WTC11 (cell line): ENCODE data around the gene HCST. TPM values are rescaled to one million over a fixed set of nuclear protein-coding genes. Genes with fewer than 3 reads are reported as not detected.

Source experiments
- ATF6 ChIP-seq: sonication (generic); formaldehyde crosslinking; IDR thresholded peaks from 2 replicates; pipeline ENCODE4 v1.8.1; 2023; ENCODE audit warnings: mild to moderate bottlenecking, missing genetic modification reagents
- CREB1 ChIP-seq: sonication (generic); formaldehyde crosslinking; IDR thresholded peaks from 2 replicates; pipeline ENCODE4 v1.8.0; 2023; ENCODE audit warnings: mild to moderate bottlenecking, missing genetic modification reagents
- EMX1 ChIP-seq: fragments of 250-450 bp; sonication (Bioruptor Pico); IDR thresholded peaks from 2 replicates; pipeline ENCODE4 v1.8.0; 2021; ENCODE audit warnings: mild to moderate bottlenecking
- ESRRA ChIP-seq: sonication (generic); formaldehyde crosslinking; IDR thresholded peaks from 2 replicates; pipeline ENCODE4 v1.8.1; 2022; ENCODE audit warnings: mild to moderate bottlenecking, missing genetic modification reagents, borderline replicate concordance
- ETV6 ChIP-seq: sonication (generic); formaldehyde crosslinking; IDR thresholded peaks from 2 replicates; pipeline ENCODE4 v1.8.1; 2022; ENCODE audit warnings: mild to moderate bottlenecking, missing genetic modification reagents
- FOXK1 ChIP-seq: sonication (generic); formaldehyde crosslinking; IDR thresholded peaks from 2 replicates; pipeline ENCODE4 v1.8.0; 2022; ENCODE audit warnings: mild to moderate bottlenecking, moderate library complexity, missing genetic modification reagents
- FOXP1 ChIP-seq: sonication (generic); formaldehyde crosslinking; IDR thresholded peaks from 2 replicates; pipeline ENCODE4 v1.8.0; 2022; ENCODE audit warnings: missing genetic modification reagents, mild to moderate bottlenecking, moderate library complexity, borderline replicate concordance
- GABPB1 ChIP-seq: sonication (generic); formaldehyde crosslinking; IDR thresholded peaks from 2 replicates; pipeline ENCODE4 v1.8.1; 2023; ENCODE audit warnings: mild to moderate bottlenecking, missing genetic modification reagents
- HMGXB4 ChIP-seq: sonication (generic); formaldehyde crosslinking; IDR thresholded peaks from 2 replicates; pipeline ENCODE4 v1.8.1; 2023; ENCODE audit warnings: mild to moderate bottlenecking, moderate library complexity, missing genetic modification reagents
- MXD4 ChIP-seq: fragments of 250-450 bp; sonication (Bioruptor Pico); IDR thresholded peaks from 2 replicates; pipeline ENCODE4 v1.8.0; 2021; ENCODE audit warnings: mild to moderate bottlenecking, moderate library complexity, borderline replicate concordance
- MYBL2 ChIP-seq: sonication (generic); formaldehyde crosslinking; IDR thresholded peaks from 2 replicates; pipeline ENCODE4 v1.8.1; 2023; ENCODE audit warnings: mild to moderate bottlenecking, moderate library complexity, missing genetic modification reagents
- PRDM15 ChIP-seq: sonication (generic); formaldehyde crosslinking; IDR thresholded peaks from 2 replicates; pipeline ENCODE4 v1.8.0; 2022; ENCODE audit warnings: missing genetic modification reagents
- PREB ChIP-seq: sonication (generic); formaldehyde crosslinking; IDR thresholded peaks from 2 replicates; pipeline ENCODE4 v1.8.1; 2022; ENCODE audit warnings: mild to moderate bottlenecking, missing genetic modification reagents, moderate library complexity, borderline replicate concordance
- PRRX2 ChIP-seq: fragments of 250-450 bp; sonication (Bioruptor Pico); IDR thresholded peaks from 2 replicates; pipeline ENCODE4 v1.8.0; 2021; ENCODE audit warnings: mild to moderate bottlenecking
- RELA ChIP-seq: sonication (generic); formaldehyde crosslinking; IDR thresholded peaks from 2 replicates; pipeline ENCODE4 v1.8.1; 2022; ENCODE audit warnings: missing genetic modification reagents, mild to moderate bottlenecking, borderline replicate concordance
- TCF7 ChIP-seq: sonication (generic); formaldehyde crosslinking; IDR thresholded peaks from 2 replicates; pipeline ENCODE4 v1.8.0; 2022; ENCODE audit warnings: mild to moderate bottlenecking, low read depth, missing genetic modification reagents, moderate library complexity
- TEAD1 ChIP-seq: sonication (generic); formaldehyde crosslinking; IDR thresholded peaks from 2 replicates; pipeline ENCODE4 v1.8.0; 2022; ENCODE audit warnings: mild to moderate bottlenecking, missing genetic modification reagents
- ZMAT4 ChIP-seq: fragments of 250-450 bp; sonication (Bioruptor Pico); IDR thresholded peaks from 2 replicates; pipeline ENCODE4 v1.9.0; 2021; ENCODE audit warnings: mild to moderate bottlenecking
- ZNF423 ChIP-seq: fragments of 250-450 bp; sonication (Bioruptor Pico); IDR thresholded peaks from 2 replicates; pipeline ENCODE4 v2.1.2; 2022; ENCODE audit warnings: mild to moderate bottlenecking, moderate library complexity
- ZNF671 ChIP-seq: fragments of 250-450 bp; sonication (Bioruptor Pico); IDR thresholded peaks from 2 replicates; pipeline ENCODE4 v1.8.0; 2021; ENCODE audit warnings: mild to moderate bottlenecking
- total RNA-seq: library from RNA; stranded (reverse); gene quantifications from 3 replicates; pipeline ENCODE4 v1.2.3, GENCODE V29; 2021
- TF ChIP-seq, protein P1 (sequence below): sonication (generic); formaldehyde crosslinking; IDR thresholded peaks from 2 replicates; pipeline ENCODE4 v1.8.0; 2023; ENCODE audit warnings: missing genetic modification reagents, mild to moderate bottlenecking, borderline replicate concordance
- TF ChIP-seq, protein P2 (sequence below): sonication (generic); formaldehyde crosslinking; IDR thresholded peaks from 2 replicates; pipeline ENCODE4 v1.8.0; 2022; ENCODE audit warnings: mild to moderate bottlenecking, missing genetic modification reagents
- TF ChIP-seq, protein P3 (sequence below): sonication (generic); formaldehyde crosslinking; IDR thresholded peaks from 2 replicates; pipeline ENCODE4 v1.8.1; 2023; ENCODE audit warnings: mild to moderate bottlenecking, missing genetic modification reagents, moderate library complexity

The HCST gene
- total RNA-seq, 1 experiment from 2014 or later, result 1.9 TPM

- TF ChIP-seq, protein P1, sequence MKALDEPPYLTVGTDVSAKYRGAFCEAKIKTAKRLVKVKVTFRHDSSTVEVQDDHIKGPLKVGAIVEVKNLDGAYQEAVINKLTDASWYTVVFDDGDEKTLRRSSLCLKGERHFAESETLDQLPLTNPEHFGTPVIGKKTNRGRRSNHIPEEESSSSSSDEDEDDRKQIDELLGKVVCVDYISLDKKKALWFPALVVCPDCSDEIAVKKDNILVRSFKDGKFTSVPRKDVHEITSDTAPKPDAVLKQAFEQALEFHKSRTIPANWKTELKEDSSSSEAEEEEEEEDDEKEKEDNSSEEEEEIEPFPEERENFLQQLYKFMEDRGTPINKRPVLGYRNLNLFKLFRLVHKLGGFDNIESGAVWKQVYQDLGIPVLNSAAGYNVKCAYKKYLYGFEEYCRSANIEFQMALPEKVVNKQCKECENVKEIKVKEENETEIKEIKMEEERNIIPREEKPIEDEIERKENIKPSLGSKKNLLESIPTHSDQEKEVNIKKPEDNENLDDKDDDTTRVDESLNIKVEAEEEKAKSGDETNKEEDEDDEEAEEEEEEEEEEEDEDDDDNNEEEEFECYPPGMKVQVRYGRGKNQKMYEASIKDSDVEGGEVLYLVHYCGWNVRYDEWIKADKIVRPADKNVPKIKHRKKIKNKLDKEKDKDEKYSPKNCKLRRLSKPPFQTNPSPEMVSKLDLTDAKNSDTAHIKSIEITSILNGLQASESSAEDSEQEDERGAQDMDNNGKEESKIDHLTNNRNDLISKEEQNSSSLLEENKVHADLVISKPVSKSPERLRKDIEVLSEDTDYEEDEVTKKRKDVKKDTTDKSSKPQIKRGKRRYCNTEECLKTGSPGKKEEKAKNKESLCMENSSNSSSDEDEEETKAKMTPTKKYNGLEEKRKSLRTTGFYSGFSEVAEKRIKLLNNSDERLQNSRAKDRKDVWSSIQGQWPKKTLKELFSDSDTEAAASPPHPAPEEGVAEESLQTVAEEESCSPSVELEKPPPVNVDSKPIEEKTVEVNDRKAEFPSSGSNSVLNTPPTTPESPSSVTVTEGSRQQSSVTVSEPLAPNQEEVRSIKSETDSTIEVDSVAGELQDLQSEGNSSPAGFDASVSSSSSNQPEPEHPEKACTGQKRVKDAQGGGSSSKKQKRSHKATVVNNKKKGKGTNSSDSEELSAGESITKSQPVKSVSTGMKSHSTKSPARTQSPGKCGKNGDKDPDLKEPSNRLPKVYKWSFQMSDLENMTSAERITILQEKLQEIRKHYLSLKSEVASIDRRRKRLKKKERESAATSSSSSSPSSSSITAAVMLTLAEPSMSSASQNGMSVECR (CRISPR knock-in tag), result peak; percentile 20; the same call in 1 of the 2 replicates
- TF ChIP-seq FOXP1 (CRISPR knock-in tag) (no peak; the same call in 1 of the 2 replicates), ZNF423 (CRISPR knock-in tag) (no peak), PRRX2 (CRISPR knock-in tag) (no peak), RELA (CRISPR knock-in tag) (no peak), MYBL2 (CRISPR knock-in tag) (peak; percentile 68; the same call in 1 of the 2 replicates), PREB (no peak), PRDM15 (no peak), ATF6 (CRISPR knock-in tag) (no peak), CREB1 (CRISPR knock-in tag) (no peak), EMX1 (CRISPR knock-in tag) (no peak), MXD4 (CRISPR knock-in tag) (no peak), TCF7 (CRISPR knock-in tag) (no peak), FOXK1 (CRISPR knock-in tag) (peak; percentile 65; the same call in 1 of the 2 replicates), TEAD1 (CRISPR knock-in tag) (peak; percentile 88), ZMAT4 (no peak), HMGXB4 (CRISPR knock-in tag) (0 out of 2 replicates have a peak, but pooled peaks have one; percentile 45), GABPB1 (CRISPR knock-in tag) (0 out of 2 replicates have a peak, but pooled peaks have one; percentile 39), ZNF671 (CRISPR knock-in tag) (no peak), ETV6 (CRISPR knock-in tag) (no peak; the same call in 1 of the 2 replicates), ESRRA (CRISPR knock-in tag) (0 out of 2 replicates have a peak, but pooled peaks have one; percentile 60)
- TF ChIP-seq, protein P2, sequence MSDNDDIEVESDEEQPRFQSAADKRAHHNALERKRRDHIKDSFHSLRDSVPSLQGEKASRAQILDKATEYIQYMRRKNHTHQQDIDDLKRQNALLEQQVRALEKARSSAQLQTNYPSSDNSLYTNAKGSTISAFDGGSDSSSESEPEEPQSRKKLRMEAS, result peak; percentile 93
- TF ChIP-seq, protein P3, sequence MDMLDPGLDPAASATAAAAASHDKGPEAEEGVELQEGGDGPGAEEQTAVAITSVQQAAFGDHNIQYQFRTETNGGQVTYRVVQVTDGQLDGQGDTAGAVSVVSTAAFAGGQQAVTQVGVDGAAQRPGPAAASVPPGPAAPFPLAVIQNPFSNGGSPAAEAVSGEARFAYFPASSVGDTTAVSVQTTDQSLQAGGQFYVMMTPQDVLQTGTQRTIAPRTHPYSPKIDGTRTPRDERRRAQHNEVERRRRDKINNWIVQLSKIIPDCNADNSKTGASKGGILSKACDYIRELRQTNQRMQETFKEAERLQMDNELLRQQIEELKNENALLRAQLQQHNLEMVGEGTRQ (CRISPR knock-in tag), result peak; percentile 88
Observed at GRCh38 chr19:35931161-35931873, 29.0 kb downstream of the HCST start (continued).
